Cerebellar nuclear complex (tissue), 1 donor: ENCODE data around the gene GLCE.
"Not testable (repeated sequence)": the region's sequence is repeated elsewhere in the genome, so short reads cannot be mapped to it uniquely, and the experiment has no call there.

Experiments used
- DNase-seq, 2 experiments: peaks; one replicate each; lab custom pipeline; 2025; lab: John Stamatoyannopoulos, UW

The GLCE gene

DNA sequence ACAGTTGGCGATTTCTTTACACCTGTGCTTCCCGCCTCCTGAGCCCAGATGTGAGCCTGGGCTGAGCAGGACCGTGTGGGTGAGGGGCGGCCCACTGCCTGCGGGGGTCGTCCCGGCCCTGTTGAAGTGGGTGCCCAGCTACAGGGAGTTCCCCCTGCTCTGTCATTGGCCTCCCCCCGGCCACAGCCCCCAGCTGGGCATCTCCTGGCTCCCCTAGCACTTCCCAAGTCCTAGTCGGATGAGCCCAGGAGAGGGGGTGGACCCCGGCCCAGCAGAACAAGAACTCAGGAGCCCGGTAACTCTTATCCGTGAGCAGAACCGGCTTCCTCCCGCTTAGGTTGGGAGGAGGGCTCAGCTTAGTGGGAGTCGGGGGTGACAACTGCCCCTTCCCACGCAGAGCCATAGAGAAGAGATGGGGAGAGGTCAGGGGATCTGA is 139.0 kb downstream of the GLCE start:
- no peak for DNase-seq

GRCh38 chr15:69299943-69300588 is 139.6 kb downstream of the GLCE start:
- no peak for DNase-seq

DNA sequence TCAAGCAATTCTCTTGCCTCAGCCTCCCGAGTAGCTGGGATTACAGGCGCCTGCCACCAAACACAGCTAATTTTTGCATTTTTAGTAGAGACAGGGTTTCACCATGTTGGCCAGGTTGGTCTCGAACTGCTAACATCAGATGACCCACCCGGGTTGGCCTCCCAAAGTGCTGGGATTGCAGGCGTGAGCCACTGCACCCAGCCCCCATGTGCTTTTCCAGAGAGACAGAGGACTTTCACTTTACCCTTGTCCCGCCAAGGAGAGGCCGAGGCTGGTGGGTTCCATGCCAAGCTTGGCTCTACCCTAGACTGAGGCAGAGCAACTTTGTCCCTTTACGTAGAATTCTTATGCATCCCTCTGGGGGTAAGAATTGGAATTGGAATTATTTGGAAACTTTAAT is 140.7 kb downstream of the GLCE start:
- DNase-seq = not testable (repeated sequence)

DNA sequence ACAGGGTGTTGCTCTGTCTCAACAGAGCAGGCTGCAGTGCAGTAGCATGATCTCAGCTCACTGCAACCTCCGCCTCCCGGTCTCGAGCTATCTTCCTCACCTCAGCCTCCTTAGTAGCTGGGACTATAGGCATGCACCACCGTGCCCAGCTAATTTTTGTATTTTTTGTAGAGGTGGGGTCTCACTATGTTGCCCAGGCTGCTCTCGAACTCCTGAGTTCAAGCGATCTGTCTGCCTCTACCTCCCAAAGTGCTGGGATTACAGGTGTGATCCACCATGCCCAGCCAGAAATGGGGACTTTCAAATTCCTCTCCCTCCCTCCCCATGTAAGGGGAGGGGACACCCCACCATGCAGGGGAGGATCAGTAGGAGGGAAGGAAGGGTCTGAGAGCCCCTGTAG is 141.7 kb downstream of the GLCE start:
- not testable (repeated sequence) for DNase-seq

- no peak for DNase-seq
Observed at GRCh38 chr15:69302929-69303328, 142.5 kb downstream of the GLCE start.

DNA sequence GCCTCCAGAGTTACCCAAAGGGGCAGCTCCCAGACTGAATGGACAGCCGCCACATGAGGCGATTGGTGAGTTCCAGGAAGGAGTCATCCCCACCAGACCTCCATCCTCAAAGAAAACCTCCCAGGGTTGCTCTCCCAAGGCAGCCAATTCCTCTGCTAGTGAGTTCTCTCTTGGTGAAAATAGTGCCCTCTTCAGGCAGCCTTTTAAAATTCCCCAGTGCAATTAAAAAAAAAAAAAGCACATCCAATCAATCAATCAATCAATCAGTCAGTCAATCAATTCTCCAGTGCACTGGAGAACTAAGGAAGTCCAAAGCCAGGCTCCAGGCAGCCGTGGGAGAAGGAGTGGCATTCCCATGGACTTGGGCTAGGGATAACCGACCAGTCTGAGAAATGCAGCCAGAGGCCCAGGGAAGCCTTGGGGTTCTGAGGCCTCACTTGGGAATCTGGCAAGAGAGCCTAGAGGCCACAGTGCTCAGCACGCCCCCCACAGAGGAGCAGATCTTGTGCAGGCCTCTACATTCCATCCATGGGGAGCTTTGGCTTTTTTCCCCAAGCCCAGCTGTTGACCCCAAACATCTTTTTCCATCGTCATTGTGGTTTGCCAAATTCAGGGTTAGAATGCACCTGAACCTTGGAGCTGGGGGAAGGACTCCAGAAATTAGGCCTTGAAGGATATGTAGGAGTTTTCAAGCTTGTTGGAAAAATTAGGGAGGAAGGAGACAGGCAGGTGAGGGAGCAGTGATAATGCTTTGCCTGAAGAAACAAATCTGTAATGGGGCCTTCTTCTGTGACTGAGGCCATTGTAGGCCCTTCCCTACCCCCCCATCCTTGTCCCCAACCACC is 143.1 kb downstream of the GLCE start:
- no peak for DNase-seq

GRCh38 chr15:69304182-69304545 is 143.7 kb downstream of the GLCE start:
- no peak for DNase-seq

GRCh38 chr15:69305204-69305931 is 144.9 kb downstream of the GLCE start:
- DNase-seq = no peak

GRCh38 chr15:69305933-69306568 is 145.6 kb downstream of the GLCE start:
- no peak for DNase-seq

- DNase-seq = no peak
Observed at GRCh38 chr15:69307939-69308338, 147.5 kb downstream of the GLCE start.

DNA sequence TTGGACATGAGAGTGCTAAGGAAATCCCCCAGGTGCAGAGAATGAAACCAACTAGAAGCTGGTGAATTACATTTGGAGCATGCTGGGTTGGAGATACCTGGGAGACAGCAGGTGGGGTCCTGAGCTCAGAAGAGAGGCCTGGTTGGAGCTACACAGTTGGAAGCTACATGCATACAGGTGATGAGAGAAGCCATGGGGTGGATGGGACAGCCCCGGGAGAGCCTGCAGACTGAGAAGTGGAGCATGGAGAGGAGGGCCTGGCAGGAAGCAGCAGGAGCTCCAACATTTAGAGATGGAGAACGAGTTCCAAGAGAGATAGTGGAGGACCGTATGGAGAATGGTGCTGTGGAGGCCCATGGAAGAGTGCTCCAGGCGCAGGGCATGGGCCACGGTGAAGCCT is 148.5 kb downstream of the GLCE start:
- DNase-seq = no peak

DNA sequence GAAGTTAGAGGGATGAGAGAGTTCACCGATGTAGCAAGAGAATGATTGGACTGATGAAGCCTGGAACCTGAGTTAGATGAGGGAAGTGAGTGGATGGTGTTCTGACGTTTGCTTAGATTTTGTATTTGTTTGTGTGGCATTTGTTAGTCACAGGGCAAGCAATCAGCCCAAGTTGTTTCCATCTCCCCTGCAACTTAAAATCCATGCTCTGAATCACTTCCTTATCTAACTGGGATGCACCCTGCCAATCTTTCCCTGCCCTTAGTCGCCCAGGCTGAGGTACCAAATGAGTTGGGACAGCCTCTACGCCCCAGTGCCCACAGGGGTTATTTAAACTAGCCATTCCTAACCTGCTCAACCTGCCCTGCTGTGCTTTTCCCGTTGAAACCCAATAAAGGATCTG is 150.9 kb downstream of the GLCE start:
- DNase-seq = no peak

GRCh38 chr15:69313432-69314000 is 153.1 kb downstream of the GLCE start:
- DNase-seq = no peak

- DNase-seq = no peak
Observed at GRCh38 chr15:69314131-69314530, 153.7 kb downstream of the GLCE start.

- DNase-seq = no peak
Observed at GRCh38 chr15:69314736-69315135, 154.3 kb downstream of the GLCE start.

DNA sequence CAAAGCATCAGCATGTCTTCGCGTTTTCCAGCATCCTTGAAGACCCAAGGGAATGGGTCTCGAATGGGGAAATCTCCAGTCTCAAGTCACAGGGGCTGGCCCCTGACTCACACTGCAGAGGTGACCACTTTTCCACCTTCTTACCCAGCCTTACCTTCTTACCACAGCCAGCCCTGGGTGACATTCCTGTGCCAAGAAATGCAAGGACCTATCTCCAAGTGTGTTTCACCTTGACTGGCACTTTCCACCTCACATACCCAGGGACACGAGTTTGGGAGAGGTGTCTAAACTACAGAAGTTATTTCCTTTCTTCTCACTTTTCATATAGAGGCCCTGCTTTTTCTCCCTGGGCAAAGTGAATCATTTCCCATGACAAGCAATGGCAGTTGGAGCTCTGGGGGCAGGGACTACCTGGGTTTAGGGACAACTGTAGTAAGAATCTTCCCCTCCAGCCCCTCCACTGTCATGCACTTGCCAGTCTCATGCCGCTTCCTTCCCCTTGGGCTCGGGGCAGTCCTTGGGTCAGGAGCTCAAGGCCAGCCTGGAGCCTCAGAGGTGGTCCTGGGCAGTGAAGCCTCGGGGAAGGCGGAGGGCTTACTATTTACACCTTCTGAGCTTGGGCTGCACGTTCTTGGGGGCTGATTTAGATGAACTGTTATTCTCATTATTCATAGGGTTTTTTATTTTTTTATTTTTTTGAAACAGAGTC is 155.1 kb downstream of the GLCE start:
- DNase-seq = no peak

DNA sequence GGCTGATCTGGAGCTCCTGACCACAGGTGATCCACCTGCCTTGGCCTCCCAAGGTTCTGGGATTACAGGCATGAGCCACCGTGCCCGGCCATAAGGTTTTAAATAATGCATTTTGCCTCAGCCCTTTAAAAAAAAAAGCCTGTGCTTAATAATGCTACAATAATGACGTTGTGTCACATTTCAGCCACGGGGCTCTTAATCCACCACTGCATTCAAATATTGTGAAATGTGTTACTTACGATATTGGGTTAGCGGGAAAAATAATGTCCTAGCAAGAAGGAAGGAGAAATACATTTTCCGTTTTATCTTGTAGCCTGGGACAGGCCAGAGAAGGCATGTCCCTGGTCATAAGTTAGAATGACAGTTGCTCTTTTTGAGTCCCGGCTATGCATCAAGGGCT is 155.9 kb downstream of the GLCE start:
- DNase-seq = no peak

GRCh38 chr15:69317392-69317841 is 157.0 kb downstream of the GLCE start:
- DNase-seq = no peak

- no peak for DNase-seq
Observed at GRCh38 chr15:69318033-69318432, 157.6 kb downstream of the GLCE start.

DNA sequence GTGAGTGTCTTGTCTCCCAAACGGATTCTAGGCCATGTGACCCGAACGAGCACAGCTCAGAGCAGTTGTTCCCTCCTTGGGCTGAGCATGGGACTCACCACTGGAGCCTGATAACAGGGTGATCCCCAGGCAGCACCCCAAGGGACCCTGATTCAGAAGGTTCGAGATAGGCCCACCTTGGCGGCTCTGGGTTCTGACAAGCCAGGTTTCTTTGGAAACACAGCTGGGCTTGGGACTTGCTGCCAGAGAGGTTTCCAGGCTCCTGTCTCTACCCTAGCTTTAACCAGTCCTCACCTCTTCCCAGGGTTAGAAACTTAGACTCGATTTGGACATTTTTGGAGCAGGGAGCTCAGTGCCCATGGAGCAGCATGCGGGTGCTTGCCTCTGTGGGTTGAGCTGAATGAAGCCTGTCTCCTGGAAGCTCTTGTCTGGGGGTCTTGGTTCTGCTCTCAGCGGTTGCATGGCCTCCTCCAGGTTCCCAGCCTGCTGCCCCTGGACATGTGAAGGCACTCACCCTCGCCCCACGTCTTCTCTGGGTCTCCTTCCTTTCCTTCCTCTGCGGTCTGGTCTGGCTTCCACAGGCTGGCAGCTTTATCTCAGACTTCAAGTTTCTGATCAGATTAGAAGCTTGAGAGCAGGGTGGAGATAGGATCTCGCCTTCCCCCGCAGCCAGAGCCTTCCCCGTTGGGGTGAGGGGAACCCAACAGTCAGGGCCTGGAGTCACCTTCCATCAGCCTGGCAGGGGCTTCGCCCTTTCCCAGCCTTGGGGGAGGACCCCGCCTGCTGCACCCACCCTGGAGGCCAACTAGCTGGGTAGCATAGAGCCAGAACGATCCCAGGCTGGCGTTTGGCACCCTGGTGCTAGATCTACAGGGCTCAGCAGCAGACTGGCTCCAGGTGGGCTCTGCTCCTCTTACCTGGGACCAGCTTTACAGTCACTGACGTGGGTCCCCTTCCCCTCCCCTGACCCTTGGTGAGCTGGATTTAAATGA is 159.2 kb downstream of the GLCE start:
- no peak for DNase-seq
